ENCODE data around the gene CCNK.

CCNK gene

DNA sequence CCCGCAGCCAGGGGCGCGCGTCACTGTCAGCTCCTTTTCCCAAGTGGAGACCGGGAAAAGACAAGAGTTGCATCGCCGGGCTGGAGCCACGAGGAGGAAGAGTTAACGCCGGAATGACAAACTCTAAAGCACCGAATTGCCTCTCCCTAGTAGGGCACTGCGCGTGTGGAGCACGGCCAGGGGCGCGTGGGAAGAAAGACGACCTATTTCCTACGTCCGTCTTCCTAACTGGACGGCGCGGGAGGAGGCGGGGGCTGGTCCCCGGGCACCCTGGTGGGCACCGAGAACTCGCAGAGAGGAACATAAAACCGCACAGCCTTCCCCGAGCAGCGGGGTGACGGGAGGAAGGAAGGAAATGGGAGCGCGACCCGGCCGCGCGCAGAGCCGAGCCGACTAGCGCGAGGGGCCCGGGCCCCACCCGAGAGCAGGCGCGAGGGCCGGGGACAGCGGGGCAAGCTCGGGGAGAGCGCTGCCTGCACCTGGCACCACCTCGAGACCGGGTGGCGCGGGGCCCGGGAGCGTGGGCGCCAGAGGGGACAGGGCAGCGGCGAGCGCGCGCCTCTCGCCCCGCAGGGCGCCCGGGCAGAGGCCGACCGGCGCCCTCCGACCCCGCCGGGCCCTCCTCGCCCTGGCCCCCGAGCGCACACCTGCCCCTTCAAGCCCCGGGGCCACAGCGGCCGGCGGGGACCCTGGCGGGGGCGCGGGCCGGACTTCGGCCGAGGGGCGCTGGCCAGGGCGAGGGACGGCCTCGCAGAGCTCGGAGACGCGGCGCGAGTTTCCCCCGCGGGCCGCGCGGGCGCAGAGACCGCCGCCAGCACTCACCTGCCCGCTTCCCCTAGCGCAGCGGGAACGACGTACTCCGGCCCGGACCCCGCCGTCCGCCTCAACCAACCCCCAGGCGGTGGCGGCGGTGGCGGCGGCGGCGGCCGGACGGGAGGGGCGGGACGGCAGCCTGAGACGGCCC is 1.0 kb upstream of the CCNK start, which contains the start of gene SETD3:
Gene SETD3 (minus strand): TSS at position 954 of the 964 bp plus-strand sequence. CDS start 15,054 bp downstream, outside the sequence.
- peak within 1 kb of the TSS; percentile 99 for H3K4me3 ChIP-seq (replicated peaks; ENCODE audit: low read depth, low read length)
- peak; percentile 15 for TF ChIP-seq CTCF (IDR thresholded peaks at IDR 0.05; ENCODE audit: low read length, missing control alignments)
- peak; percentile 66 for DNase-seq (ENCODE audit: low read depth)

- peak overlapping the region; percentile 99 for H3K4me3 ChIP-seq (replicated peaks; ENCODE audit: low read depth, low read length)
- DNase-seq (ENCODE audit: low read depth) = peak; percentile 38
- TF ChIP-seq CTCF (IDR thresholded peaks at IDR 0.05; ENCODE audit: low read length, missing control alignments) = no peak
Measured at GRCh38 chr14:99481745-99482099, 513 bp downstream of the CCNK start.

DNA sequence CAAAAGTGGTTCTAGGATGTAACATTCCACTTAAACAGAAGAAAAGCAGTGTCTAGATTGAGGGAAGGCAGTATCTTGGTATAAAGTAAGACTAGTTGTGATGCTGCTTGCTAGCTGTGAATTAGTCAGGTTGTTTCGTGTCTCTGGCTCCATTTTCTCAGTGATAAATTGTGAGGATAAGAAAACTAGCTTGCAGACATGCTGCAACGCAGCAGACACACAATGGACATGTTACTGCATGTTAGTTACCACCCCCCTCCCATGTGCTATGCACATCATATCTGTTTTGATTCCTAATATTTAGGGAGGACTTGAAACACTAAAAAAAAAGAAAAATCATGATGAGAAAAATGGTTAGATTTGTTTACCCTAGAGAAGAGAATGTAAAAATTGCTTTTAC is 2.9 kb downstream of the CCNK start:
- no peak overlapping the region for H3K4me3 ChIP-seq (replicated peaks; ENCODE audit: low read depth, low read length)
- no peak for DNase-seq (ENCODE audit: low read depth)
- no peak for TF ChIP-seq CTCF (IDR thresholded peaks at IDR 0.05; ENCODE audit: low read length, missing control alignments)

DNA sequence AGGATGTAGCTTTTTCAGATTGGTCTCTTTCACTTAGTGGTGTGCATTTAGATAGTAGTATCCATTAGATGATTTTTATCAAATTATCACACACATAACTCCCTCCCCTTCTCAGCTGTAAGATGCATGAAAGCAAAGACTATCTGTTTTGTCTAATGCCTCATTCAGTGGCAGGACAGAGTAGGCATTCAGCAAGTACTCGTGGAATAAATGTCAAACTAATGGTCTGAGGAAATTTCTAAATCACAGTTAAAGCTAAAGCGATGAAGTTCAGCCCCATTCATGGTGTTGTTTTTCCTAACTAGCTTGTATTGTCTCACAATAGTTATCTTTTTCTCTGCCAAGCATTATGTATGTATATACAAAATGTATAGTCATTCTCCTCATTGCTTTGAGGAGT is 16.1 kb downstream of the CCNK start:
- no peak for TF ChIP-seq CTCF (IDR thresholded peaks at IDR 0.05; ENCODE audit: low read length, missing control alignments)
- no peak for DNase-seq (ENCODE audit: low read depth)
- H3K4me3 ChIP-seq (replicated peaks; ENCODE audit: low read depth, low read length) = no peak overlapping the region

- TF ChIP-seq CTCF (IDR thresholded peaks at IDR 0.05; ENCODE audit: low read length, missing control alignments) = no peak
- no peak for DNase-seq (ENCODE audit: low read depth)
- H3K4me3 ChIP-seq (replicated peaks; ENCODE audit: low read depth, low read length) = no peak overlapping the region
Measured at GRCh38 chr14:99497894-99498293, 16.7 kb downstream of the CCNK start.

DNA sequence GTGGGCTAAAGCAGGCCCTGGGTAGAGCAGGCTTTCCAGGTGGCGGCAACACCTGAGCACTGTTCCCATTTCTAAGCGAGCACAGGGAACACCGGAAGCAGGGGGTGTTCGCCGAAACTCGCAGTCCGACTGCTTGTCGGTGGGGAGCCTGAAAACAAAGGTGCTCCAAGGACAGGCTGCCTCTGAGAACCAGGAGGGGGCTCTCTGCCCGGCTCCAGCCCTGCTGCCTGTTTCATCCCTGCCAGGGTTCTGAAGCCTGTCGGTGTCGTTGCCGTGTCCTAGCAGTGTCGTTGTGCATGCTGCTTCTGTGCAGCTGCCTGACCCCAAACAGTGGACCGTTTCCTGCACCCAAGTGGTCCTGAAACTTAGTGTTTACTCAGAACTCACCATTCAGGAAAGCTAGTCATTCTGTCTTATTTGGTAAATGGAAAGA is 21.8 kb downstream of the CCNK start:
- H3K4me3 ChIP-seq (replicated peaks; ENCODE audit: low read depth, low read length) = no peak overlapping the region
- DNase-seq (ENCODE audit: low read depth) = no peak
- TF ChIP-seq CTCF (IDR thresholded peaks at IDR 0.05; ENCODE audit: low read length, missing control alignments) = no peak
